HT-29 (cell line): ENCODE results near the gene ERN2. TPM values are rescaled to one million over a fixed set of nuclear protein-coding genes. Genes with fewer than 3 reads are reported as not detected.
A peak's percentile ranks its signal among the peaks of the same experiment; 100 is the strongest.

Source experiments
- DNase-seq: peaks from one replicate; pipeline ENCODE4 v3.0.0-alpha.2; 2015; ENCODE audit warnings: low spot score
- total RNA-seq: library from RNA; depleted of rRNA; stranded (reverse); fragments of >200 nt; shearing (Covaris generic); gene quantifications from 2 replicates; pipeline ENCODE4 v1.2.3, GENCODE V29; 2014; rRNA removed

ERN2 gene
- total RNA-seq, 1 experiment from 2014 or later: 42.9 TPM

DNA sequence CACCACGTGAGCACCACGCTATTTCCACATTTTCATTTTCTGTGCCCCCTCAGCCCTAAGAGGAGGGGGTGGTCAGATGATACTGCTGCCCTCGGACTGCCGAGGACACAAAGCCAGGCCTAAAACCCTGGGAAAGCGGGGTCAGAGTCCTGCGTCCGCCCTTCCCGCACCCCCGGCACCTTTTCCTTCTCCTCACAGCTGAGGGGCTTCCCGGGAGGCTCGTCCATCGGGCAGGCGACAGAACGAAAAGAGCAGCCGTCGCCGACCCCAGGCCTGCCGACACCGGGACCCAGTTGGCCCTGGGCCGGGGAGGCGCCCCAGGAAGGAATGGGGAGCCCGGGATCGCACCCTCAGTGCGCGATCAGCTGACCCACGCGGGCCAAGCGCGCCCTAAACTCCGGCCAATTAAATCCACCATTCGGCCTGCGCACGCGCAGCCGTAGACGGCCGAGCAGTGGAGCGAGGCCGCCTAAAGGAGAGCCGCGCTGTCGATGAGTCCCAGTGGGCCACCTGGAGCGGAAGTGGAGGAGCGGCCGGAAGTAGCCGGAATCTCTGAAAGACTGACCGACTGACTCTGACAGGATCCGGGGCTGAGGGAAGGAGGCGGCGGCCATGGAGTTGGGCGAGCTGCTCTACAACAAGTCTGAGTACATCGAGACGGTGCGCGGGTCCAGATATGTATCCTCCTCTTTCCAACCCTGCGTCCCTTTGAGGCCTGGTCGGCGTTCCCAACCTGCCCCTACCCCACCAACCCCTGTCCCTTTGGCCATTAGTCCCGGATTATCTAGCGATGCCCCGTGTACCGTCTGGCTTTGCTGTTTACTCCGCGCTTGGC is 71.9 kb downstream of the ERN2 start, which contains the start of the genes DCTN5 and PALB2:
Gene DCTN5, plus strand, starts transcription at position 536 of the 835 bp plus-strand sequence. Its CDS starts 77 bp downstream, at position 613.
Gene PALB2, minus strand, starts transcription at position 380 of the 835 bp plus-strand sequence. Its CDS starts 153 bp downstream, at position 227.
- peak; percentile 95 for DNase-seq

DNA sequence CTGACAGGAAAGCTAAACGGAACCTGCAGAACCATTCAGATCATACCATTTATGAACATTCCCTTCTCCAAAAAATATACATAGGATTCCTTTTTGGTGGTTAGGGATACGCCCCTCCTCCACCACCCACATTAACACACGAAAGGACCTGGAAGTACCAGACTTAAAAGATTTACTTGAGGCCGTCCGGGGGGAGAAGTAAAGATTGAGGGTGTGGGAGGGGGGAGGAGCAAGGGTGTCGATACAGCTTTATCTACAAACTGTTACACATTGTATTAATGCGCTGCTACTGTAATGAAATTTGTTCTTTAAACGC is 72.4 kb downstream of the ERN2 start:
- DNase-seq: peak; percentile 30

Other genes with a start within 250 kb of the ERN2 start
- gene GGA2, start 202.7 kb downstream of the ERN2 start, total RNA-seq: 25.9 and 45.9 TPM in 2 replicates
- gene EARS2, start 155.9 kb downstream of the ERN2 start, total RNA-seq: 64.7 and 83.3 TPM in 2 replicates
- gene UBFD1, start 155.5 kb downstream of the ERN2 start, total RNA-seq: 67.3 and 94.4 TPM in 2 replicates
- 279 and 304 TPM in 2 replicates for gene NDUFAB1, start 116.9 kb downstream of the ERN2 start, total RNA-seq
- 7.0 and 7.9 TPM in 2 replicates for gene PALB2, start 71.9 kb downstream of the ERN2 start, total RNA-seq
- 38.5 and 51.3 TPM in 2 replicates for gene DCTN5, start 71.8 kb downstream of the ERN2 start, total RNA-seq
- gene PLK1, start 34.3 kb downstream of the ERN2 start, total RNA-seq: 90.6 and 99.6 TPM in 2 replicates
- 0.08 and 0.56 TPM in 2 replicates for gene CHP2, start 41.8 kb upstream of the ERN2 start, total RNA-seq
- gene PRKCB, start 122.8 kb upstream of the ERN2 start, total RNA-seq: not detected in 2 replicates